NCI-H146 treated with DMSO at 0.1 percent for 48 hours (cell line): ENCODE measurements around the gene RPA3.

Experiments
- DNase-seq: peaks from one replicate; lab custom pipeline; 2025; ENCODE audit not compliant: unreplicated experiment; lab: John Stamatoyannopoulos, UW

RPA3 gene

DNA sequence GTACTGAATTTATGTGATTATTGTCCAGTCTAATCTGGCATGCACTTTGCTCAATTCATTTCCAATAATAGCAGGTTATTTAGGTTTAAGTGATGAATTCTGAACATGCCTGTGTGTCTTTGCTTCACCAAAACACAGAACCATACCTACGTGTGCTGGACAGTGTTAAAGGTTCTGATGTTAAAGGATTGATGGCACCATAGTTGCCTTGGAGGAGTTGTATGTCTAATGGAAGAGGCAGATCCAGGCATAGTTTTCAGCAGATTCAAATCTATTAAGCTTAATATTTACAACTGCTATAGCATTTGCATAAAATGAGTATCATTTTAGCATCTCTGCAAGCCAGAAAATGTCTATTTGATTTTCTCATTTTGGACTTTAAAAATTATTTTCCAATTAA is 105.9 kb downstream of the RPA3 start:
- no peak for DNase-seq

DNA sequence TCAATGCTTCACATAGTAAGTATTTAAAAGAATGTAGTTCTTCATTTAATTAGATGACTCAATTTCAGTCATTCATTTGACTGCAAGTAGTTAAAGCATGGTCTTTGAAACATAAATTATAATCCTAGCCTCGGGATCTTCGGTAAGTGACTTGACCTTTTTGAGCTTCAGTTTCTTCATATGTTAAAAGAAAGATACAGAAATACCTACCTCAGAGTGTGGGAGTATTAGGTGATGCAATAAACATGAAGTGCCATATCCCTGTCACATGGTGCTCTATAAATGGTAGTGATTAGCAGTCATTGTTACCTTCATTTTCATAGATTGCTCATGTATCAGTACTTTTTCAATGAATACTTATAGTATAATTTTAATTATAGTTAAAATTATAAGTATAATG is 109.1 kb downstream of the RPA3 start:
- no peak for DNase-seq

- DNase-seq, result no peak
These were observed 111.4 kb downstream of the RPA3 start for GRCh38 chr7:7607010-7607409.

DNA sequence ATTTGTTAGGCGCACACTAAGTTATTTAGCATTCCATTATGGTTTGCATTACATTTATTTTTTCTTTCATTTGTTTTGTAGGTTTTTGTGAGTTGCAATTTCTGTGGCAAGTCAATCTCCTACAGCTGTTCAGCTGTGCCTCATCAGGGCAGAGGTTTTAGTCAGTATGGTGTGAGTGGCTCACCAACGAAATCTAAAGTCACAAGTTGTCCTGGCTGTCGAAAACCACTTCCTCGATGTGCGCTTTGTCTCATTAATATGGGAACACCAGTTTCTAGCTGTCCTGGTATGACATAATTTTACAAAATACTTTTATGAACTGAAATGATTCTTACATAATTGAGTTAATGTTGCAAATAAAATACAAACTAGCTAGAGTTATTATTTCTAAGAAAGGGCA is 122.2 kb downstream of the RPA3 start:
- DNase-seq, result no peak

DNA sequence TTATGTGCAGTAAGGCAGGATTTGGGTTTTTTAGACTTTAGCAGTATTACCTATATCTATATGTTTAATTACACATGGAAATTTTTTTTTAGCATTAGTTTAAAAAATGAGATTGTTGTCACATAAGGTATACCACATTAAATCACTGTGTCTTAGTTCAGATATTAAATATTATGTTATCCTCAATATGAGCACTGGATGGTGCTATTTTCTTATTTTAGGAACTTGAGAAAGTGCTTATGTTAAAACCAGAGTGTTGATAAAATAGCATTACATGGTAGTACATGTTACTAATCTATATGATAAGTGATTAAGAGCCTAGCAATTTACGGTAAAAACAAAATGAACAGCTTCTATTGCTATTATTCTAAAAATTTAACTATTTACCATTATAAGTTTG is 123.0 kb downstream of the RPA3 start:
- no peak for DNase-seq
